Measurements from ENCODE around the gene MAFG. TPM values are rescaled to one million over a fixed set of nuclear protein-coding genes. Genes with fewer than 3 reads are reported as not detected.
A peak's percentile ranks its signal among the peaks of the same experiment; 100 is the strongest.

The MAFG gene
- total and polyA plus RNA-seq, 2 of the 13 experiments (the other 11 are each of a cell fraction or from before 2014, with no cell fraction given), result 14.5 to 20.0 TPM

DNA sequence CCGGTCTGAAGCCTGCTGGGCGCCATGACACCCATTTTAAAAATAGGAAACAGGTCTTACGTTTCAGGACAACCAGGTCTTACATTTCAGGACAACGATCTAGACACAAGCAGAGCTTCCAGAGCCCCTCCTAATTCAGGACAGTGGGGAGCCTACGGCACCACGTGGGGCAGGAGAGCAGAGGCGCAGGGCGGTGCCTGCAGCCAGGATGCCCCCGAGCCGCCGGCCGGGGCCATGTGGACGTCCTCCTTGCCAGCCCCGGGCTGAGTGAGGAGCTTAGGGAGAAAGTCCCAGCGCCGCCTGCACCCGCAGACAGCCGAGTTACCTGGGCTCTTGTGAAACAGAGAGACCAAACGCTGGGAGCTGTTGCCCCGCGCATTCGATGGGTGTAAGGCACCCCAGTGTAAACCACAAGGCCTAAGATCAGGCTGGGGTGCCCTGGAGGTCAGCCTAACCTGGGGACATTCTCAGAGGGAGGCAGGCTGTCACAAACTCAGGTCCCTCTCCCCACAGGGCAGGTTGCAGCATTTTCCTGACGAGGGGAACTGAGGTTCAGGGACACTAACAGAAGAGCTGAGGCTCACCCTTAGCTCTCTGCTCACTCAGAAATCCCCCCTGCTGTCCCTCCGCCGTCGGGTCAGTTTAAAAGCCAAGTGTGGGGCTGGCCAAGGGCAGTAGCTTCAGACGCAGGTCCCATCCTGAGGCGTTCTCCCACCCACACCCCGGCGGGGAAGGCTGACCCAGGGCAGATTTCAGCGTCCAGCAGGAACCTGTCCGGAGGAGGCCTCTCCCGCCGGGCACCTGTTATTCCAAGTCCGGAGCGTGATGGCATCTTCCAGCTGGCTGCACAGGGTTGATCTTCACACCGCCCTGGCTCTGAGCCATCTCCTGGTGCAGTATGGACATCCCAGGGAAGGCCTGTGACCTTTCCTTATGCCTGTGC, 35.2 kb upstream of the MAFG start (continued):
- TF ChIP-seq, protein P1, sequence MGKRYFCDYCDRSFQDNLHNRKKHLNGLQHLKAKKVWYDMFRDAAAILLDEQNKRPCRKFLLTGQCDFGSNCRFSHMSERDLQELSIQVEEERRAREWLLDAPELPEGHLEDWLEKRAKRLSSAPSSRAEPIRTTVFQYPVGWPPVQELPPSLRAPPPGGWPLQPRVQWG (CRISPR knock-in tag; IDR thresholded peaks at IDR 0.05; ENCODE audit: borderline replicate concordance, low read depth), result no peak
- TF ChIP-seq JARID2 (CRISPR knock-in tag; IDR thresholded peaks at IDR 0.05; ENCODE audit: insufficient replicate concordance) (no peak), CHD2 (IDR thresholded peaks at IDR 0.05; ENCODE audit: low read depth, low read length) (no peak), ZBTB42 (CRISPR knock-in tag; IDR thresholded peaks at IDR 0.05) (peak; percentile 33; the same call in 1 of the 2 replicates), REL (CRISPR knock-in tag; conservative IDR thresholded peaks at IDR 0.05) (peak; percentile 11; the same call in 1 of the 2 replicates), KAT2B (IDR thresholded peaks at IDR 0.05; ENCODE audit: borderline replicate concordance, low read depth, low read length) (no peak), ELF1 (CRISPR knock-in tag; IDR thresholded peaks at IDR 0.05) (peak; percentile 32; the same call in 1 of the 2 replicates), PCBP2 (optimal IDR thresholded peaks at IDR 0.05; ENCODE audit: low read depth, low read length, poor library complexity, severe bottlenecking) (no peak), ATRX (CRISPR knock-in tag; IDR thresholded peaks at IDR 0.05; ENCODE audit: borderline replicate concordance) (no peak), ZNF282 (IDR thresholded peaks at IDR 0.05; ENCODE audit: partially characterized antibody) (no peak), MIER2 (CRISPR knock-in tag; IDR thresholded peaks at IDR 0.05) (no peak), DNMT3B (CRISPR knock-in tag; conservative IDR thresholded peaks at IDR 0.05) (peak; percentile 66; the same call in 1 of the 2 replicates), ZNF547 (CRISPR knock-in tag; IDR thresholded peaks at IDR 0.05) (no peak), ZFY (CRISPR knock-in tag; IDR thresholded peaks at IDR 0.05) (no peak), ZNF382 (CRISPR knock-in tag; IDR thresholded peaks at IDR 0.05; ENCODE audit: borderline replicate concordance) (no peak), MED1 (CRISPR knock-in tag; IDR thresholded peaks at IDR 0.05) (0 out of 2 replicates have a peak, but pooled peaks have one; percentile 28), THAP11 (CRISPR knock-in tag; IDR thresholded peaks at IDR 0.05) (0 out of 2 replicates have a peak, but pooled peaks have one; percentile 9), SYNCRIP (IDR thresholded peaks at IDR 0.05; ENCODE audit: insufficient read depth, low read depth, low read length) (no peak), RBFOX2 (IDR thresholded peaks at IDR 0.05; ENCODE audit: low read depth, low read length) (peak; percentile 68), KDM1A (CRISPR knock-in tag; IDR thresholded peaks at IDR 0.05) (no peak), GTF2F1 (IDR thresholded peaks at IDR 0.05; ENCODE audit: low read length) (no peak), SATB2 (CRISPR knock-in tag; IDR thresholded peaks at IDR 0.05) (no peak), DMAP1 (CRISPR knock-in tag; IDR thresholded peaks at IDR 0.05) (peak; percentile 52; the same call in 1 of the 2 replicates), RXRB (CRISPR knock-in tag; IDR thresholded peaks at IDR 0.05; ENCODE audit: borderline replicate concordance) (0 out of 2 replicates have a peak, but pooled peaks have one; percentile 19), ZFP82 (CRISPR knock-in tag; IDR thresholded peaks at IDR 0.05; ENCODE audit: borderline replicate concordance) (no peak), ZFX (CRISPR knock-in tag; IDR thresholded peaks at IDR 0.05; ENCODE audit: low read depth) (peak; percentile 45)
- TF ChIP-seq, protein P2, sequence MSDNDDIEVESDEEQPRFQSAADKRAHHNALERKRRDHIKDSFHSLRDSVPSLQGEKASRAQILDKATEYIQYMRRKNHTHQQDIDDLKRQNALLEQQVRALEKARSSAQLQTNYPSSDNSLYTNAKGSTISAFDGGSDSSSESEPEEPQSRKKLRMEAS (IDR thresholded peaks at IDR 0.05), result peak; percentile 52
- TF ChIP-seq, protein P3, sequence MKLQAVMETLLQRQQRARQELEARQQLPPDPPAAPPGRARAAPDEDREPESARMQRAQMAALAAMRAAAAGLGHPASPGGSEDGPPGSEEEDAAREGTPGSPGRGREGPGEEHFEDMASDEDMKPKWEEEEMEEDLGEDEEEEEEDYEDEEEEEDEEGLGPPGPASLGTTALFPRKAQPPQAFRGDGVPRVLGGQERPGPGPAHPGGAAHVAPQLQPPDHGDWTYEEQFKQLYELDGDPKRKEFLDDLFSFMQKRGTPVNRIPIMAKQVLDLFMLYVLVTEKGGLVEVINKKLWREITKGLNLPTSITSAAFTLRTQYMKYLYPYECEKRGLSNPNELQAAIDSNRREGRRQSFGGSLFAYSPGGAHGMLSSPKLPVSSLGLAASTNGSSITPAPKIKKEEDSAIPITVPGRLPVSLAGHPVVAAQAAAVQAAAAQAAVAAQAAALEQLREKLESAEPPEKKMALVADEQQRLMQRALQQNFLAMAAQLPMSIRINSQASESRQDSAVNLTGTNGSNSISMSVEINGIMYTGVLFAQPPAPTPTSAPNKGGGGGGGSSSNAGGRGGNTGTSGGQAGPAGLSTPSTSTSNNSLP (IDR thresholded peaks at IDR 0.05; ENCODE audit: low read depth, low read length), result no peak
- TF ChIP-seq, protein P4, sequence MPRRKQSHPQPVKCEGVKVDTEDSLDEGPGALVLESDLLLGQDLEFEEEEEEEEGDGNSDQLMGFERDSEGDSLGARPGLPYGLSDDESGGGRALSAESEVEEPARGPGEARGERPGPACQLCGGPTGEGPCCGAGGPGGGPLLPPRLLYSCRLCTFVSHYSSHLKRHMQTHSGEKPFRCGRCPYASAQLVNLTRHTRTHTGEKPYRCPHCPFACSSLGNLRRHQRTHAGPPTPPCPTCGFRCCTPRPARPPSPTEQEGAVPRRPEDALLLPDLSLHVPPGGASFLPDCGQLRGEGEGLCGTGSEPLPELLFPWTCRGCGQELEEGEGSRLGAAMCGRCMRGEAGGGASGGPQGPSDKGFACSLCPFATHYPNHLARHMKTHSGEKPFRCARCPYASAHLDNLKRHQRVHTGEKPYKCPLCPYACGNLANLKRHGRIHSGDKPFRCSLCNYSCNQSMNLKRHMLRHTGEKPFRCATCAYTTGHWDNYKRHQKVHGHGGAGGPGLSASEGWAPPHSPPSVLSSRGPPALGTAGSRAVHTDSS (CRISPR knock-in tag; conservative IDR thresholded peaks at IDR 0.05), result no peak

Data from HepG2 (cell line).